Stimulated activated CD4-positive, alpha-beta T cell treated with anti-CD3 and anti-CD28 coated beads, Interleukin-1b, Interleukin-23, amount 100 ng/mL, for 24 hours (primary cell): ENCODE results near the gene LRP1.

ENCODE experiments used
- DNase-seq, 4 experiments: peaks; one replicate each; pipeline ENCODE4 v3.0.0-alpha.2; 2020; ENCODE audit warnings: low read depth in 4 of 4, low spot score in 1 of 4

LRP1 gene

DNA sequence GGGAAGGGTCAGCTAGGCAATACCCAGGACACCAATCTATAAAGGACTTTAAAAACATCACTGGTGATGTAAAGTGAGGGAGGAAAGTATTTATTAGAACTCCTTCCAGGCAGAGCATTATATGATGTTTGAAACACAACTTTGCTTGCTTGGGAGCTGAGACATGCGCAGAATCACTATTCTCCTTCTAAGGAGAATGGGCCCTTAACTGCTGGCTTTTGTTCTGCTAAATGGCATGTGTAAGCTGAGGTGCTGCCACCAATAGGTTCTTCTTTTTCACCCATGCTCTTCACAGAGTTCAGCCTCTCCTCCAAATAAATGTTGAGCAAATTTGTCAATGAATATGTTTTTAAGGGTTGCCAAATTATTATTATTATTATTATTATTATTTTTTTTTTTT is 118.8 kb downstream of the LRP1 start:
- DNase-seq: no peak

DNA sequence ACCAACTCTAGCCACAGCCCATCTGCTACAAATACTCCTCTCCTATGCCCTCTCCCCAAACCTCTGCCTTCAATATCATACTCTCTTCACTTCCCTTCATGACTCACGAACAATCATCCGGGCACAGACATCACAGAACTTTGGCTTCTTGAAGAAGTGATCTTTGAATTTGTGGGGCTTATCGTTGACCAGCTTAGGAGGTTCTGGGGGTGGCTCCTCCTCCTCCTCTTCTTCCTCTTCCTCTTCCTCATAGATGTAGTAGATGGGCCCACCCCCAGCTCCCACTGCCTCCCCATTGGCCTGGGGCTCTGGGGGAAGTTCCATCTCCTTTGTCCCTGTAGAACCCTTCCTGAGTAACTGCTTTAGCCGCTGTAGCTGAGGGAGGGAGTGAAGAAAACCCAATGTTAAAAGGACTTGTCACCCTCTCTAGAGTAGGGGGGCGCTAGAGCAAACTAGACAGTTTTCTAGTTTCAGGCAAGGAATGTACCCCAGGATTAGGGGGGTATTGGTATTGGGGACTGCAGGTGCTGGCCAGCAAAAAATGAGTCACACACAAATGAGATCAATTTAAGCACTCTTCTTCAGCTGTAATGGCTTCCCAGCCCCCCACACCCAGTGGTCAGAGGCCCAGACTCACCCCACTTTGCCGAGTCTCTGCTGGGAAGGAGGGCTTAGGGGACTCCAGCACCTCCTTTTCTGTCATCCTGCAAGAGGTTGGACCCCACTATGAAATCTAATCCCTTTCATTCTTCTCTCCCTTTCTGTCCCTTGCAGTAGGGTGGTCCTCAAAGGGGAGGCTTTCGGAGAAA is 120.9 kb downstream of the LRP1 start:
- no peak for DNase-seq

DNA sequence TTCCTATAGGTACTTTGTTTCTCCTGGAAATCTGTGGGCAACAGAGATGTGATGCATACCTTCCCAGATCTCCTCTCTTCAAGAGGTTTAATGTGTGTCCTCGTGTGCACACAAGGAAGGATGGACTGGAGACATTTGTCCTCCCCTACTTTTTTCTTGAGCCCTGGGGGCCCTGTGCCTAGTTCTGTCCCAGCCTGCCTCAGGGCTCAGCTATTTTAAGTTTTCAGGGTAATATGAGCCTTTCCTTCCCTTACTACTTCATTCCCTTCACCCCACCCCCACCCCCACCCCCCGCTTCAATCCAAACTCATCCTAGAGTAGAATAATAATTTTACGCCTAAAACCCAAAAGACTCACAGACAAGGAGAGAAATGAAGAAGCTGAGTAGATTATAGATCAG is 122.3 kb downstream of the LRP1 start:
- no peak for DNase-seq

GRCh38 chr12:57250956-57251355 is 122.7 kb downstream of the LRP1 start, which contains the start of gene STAC3:
STAC3 (minus strand) TSS chr12:57251187; CDS start chr12:57249636, 1,551 bp downstream.
- DNase-seq: no peak

- no peak for DNase-seq
These were observed 126.4 kb downstream of the LRP1 start for GRCh38 chr12:57254506-57255280.

DNA sequence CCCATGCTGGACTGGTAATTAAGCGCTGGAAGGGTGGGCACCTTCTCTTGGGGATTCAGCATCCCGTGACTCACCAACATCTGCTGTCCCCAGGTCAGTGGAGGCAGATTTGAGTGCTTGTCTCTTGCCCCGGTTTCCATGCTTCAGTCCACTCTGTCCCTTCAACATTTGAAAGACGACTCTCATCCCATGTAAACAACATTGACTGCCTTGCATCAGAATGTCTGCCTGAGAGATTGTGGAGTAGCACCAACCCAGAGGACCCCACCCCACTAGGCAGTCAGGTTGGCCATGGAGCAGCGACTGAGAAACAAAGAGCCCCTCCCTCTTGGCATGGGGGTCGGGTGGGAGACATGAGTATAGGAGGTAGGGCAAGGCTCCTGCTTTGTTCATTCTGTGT is 127.6 kb downstream of the LRP1 start:
- DNase-seq: no peak

GRCh38 chr12:57258977-57259970 is 131.0 kb downstream of the LRP1 start:
- DNase-seq: no peak

GRCh38 chr12:57260366-57260765 is 132.1 kb downstream of the LRP1 start:
- no peak for DNase-seq

GRCh38 chr12:57261428-57261865 is 133.2 kb downstream of the LRP1 start:
- no peak for DNase-seq

DNA sequence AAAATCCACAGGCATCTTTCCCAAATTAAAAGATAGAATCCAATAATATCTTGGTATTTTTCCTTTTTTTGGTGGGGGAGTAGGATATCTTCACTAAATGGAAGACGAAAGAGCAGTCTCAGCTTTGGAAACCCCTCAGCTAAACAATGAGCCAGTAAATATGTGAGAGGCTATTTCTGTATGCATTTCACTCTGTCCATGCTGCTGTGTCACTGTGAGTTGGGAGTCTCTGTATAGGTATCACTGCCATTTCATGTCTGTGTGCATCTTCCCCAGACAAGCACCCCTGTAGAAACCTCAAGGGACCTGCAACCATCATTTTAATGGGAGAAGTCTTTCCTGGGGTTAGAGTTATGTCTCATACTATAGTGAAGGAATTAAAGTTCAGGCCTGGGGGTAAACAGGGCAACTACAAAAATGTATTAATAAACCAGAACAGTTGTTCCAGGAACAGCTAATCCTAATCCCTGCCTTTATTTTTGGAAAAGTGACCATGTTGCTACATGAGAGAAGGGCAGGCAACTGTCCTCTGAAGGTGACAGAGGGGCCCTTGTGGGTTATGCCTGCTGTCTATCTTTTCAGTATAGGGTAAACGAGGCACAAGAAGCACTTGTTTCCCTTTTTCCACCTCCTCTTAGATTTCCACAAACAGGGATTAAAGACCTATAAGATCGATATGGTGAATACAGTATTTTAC is 134.0 kb downstream of the LRP1 start:
- DNase-seq: no peak
